Measurements from ENCODE around the gene BOLA3.
"Not testable (repeated sequence)": the region's sequence is repeated elsewhere in the genome, so short reads cannot be mapped to it uniquely, and the experiment has no call there.

BOLA3 gene

GRCh38 chr2:74089816-74090745 lies 57.6 kb downstream of the BOLA3 start:
- no peak overlapping the region for H3K4me3 ChIP-seq (replicated peaks; ENCODE audit: low read depth, low read length)
- TF ChIP-seq CTCF (IDR thresholded peaks at IDR 0.05; ENCODE audit: low read depth, low read length, missing control alignments): no peak
- DNase-seq (ENCODE audit: extremely low read depth, low read depth): no peak

- H3K4me3 ChIP-seq (replicated peaks; ENCODE audit: low read depth, low read length); DNase-seq (ENCODE audit: extremely low read depth, low read depth): not testable (repeated sequence)
Measured at GRCh38 chr2:74088676-74089075, 59.0 kb downstream of the BOLA3 start.

GRCh38 chr2:74087696-74088095 lies 60.0 kb downstream of the BOLA3 start:
- H3K4me3 ChIP-seq (replicated peaks; ENCODE audit: low read depth, low read length): no peak overlapping the region
- TF ChIP-seq CTCF (IDR thresholded peaks at IDR 0.05; ENCODE audit: low read depth, low read length, missing control alignments): no peak
- no peak for DNase-seq (ENCODE audit: extremely low read depth, low read depth)

GRCh38 chr2:74086021-74086420 lies 61.7 kb downstream of the BOLA3 start:
- DNase-seq (ENCODE audit: extremely low read depth, low read depth): no peak
- TF ChIP-seq CTCF (IDR thresholded peaks at IDR 0.05; ENCODE audit: low read depth, low read length, missing control alignments): no peak
- no peak overlapping the region for H3K4me3 ChIP-seq (replicated peaks; ENCODE audit: low read depth, low read length)

Measured in HFF-Myc (cell line).